IPS-NIHi7 (cell line): ENCODE measurements around the gene CUX1.
"Not testable (repeated sequence)": the region's sequence is repeated elsewhere in the genome, so short reads cannot be mapped to it uniquely, and the experiment has no call there.

Experiments
- DNase-seq: peaks from one replicate; pipeline ENCODE4 v3.0.0; 2012; ENCODE audit warnings: mixed read lengths; ENCODE audit errors: extremely low spot score

Gene CUX1

DNA sequence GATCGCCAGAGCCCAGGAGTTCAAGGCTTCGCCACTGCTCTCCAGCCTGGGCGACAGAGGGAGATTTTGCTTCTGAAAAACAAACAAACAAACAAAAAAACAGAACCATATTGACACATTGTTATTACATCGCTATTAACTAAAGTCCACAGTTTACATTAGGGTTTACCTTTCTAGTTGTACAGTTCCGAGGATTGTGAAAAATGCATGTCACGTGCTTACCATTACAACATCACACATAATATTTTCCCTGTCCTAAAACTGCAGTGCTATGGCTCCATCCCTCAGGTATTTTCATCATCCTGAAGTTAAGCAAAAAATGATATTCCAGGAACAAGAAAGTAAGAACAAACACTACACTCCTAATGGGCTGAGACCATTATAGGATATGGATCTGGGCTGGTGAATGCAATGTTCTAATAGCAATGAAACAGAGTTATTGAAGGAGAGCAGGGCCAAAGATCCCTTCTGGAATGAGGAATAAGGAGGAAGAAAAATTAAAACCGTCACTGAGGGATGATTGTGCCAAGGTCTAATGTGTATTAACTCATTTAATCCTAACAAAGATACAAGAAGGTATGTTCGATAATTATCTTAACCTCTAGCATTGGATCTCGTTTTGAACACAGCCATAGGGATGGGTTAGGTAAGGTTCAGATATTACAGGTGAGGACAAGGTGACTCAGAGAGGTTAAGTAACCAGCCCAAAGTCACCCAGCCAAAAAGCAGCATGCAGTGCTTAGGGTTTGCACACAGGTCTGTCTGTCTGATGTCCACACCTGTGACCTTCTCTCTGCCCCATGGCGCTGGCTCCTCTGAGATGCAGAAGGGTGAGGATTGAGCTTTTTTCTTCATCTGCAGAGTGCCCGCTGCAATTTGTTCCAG lies 14.0 kb upstream of the CUX1 start:
- no peak for DNase-seq

DNA sequence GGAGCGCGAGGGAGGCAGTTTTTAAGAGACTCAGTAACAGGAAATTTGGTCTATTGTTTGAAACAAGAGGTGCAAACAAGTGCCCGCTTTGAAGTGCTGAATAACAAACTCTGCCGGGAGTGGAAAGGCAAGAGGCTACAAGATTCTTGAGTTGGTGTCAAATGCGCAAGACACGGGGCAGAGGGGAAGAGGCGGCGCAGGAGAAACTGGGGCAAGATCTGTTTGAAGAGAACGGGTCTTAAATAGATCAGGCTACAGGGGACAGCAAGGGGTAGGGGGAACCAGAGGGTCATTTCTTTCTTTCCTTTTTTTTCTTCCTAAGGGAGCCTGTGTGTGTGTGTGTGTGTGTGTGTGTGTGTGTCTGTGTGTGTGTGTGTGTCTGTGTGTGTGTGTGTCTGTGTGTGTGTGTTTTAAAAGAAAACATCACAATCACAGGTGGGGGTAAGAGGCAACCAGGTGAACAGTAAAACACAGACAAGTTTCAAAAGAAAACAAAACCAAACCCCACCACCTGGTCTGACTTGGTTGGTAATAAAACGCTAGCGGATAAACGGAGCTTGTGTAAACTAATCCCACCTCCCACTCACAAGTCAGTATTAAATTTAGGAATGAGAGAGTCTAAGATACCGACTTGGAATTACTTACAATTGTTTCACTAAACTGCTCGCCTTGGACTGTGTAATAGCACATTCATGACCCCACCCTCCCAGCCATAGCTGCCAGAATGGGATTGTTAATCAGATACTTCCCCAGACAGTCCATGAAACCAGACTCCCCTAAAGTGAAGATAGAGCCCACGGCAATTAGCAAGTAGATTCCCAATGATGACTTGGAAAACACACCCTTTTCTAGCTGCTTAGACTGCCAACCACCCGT lies 13.1 kb upstream of the CUX1 start:
- DNase-seq = peak; percentile 66

DNA sequence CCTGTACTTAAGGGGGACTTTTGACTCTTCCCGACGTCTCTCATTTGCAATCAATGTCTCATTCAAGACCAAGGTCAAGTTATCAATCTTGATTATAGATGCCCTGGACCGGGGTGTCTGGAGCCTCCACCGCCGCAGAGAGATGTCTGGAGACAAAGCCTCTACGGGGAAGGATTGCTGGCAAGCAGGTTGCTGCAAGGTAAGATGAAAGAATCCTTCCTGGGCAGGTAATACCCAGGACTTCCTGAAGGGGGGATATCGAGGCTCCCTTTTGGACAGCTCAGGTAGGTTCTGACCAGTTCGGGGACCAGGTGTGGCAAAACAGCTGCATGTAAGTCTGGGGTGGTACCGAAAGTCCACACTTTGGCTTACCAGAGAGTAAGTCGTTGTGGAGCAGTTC lies 12.5 kb upstream of the CUX1 start:
- DNase-seq = peak; percentile 78

DNA sequence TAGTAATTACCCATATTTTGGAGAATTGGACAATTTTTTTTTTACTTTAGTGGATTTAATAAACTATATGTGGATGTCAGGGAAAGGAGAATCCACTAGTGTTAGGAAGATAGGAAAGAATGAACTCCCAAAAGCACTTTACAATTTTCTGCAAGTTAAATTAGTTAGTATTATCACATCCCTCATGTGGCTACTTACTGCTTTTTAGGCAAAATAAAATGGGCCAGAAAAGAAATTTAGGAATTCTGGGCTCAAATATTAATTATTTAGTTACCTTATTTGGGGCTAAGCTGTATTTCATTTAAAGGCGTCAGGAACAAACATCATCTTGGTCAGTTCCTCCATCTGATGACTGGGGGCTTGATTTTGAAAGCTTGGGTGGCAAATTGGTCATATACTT lies 4.8 kb upstream of the CUX1 start:
- DNase-seq = no peak

DNA sequence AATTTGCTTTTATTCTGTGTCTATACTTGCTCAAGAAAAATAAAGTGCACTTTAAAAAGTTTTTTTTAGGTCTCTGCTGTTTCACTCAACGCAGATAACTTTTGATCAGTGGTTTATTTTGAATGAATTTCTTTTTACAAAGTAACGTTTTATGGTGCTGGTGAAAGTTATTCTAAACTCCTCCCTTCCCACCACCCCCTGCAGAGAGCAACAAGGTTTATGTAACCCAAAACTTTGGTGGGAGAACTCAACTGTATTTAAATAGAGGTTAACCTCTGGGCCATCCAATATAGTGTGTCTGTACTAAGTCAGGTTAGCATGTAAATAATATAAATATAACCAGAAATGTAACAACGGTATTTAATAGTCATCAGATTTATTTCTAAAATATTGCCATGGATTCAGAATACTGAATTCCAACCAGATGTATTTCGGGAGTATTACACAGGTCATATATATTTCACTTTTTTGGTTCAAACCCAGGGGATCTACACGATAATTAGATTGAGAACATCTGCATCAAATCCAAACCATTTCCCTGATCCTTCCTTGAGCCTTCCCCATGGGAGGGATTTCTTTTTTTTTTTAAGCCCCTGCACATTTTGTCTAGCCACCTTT lies 3.9 kb upstream of the CUX1 start:
- DNase-seq = no peak

DNA sequence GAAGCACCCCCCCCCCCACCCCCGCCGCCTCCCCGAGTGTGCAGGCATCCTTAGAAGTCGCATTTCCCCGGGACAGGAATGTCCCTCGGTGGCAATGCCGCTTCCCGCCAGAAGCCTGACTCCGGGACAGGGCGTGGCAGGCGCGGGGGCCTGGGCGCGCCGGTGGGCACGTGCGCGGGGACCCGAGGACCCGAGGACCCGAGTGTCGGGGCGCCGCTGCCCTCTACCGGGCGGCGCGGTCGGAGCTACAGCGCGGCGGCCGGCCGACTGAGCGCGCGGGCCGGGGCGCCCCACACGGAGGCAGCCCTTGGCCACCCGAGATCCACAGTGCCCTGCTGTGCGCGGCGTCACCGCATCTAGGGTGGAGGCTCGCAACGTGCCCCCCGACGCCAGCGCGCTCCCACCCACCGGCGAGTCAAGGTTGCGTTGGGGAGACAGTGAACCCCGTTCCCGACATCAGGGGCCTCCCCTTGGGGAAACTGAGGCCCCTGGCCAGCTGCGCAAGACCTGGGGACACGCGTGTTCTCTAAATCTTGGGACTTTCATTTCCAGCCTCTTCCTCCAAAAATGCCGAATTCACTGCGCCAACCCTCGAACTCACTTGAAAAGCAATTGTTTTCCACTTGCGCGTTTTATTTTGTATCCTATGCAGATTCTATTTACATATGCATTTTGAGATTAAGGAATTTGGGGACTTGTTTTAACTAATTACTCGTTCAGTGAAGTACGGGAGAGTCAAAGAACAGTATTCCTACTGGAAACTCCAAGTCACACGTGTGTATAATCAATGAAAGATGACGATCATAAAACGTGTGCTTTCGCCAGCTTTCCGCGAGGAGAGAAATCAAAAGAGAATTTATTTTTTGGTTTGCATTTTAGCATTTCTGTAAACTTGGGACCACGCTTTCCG lies 3.1 kb upstream of the CUX1 start:
- peak; percentile 70 for DNase-seq

DNA sequence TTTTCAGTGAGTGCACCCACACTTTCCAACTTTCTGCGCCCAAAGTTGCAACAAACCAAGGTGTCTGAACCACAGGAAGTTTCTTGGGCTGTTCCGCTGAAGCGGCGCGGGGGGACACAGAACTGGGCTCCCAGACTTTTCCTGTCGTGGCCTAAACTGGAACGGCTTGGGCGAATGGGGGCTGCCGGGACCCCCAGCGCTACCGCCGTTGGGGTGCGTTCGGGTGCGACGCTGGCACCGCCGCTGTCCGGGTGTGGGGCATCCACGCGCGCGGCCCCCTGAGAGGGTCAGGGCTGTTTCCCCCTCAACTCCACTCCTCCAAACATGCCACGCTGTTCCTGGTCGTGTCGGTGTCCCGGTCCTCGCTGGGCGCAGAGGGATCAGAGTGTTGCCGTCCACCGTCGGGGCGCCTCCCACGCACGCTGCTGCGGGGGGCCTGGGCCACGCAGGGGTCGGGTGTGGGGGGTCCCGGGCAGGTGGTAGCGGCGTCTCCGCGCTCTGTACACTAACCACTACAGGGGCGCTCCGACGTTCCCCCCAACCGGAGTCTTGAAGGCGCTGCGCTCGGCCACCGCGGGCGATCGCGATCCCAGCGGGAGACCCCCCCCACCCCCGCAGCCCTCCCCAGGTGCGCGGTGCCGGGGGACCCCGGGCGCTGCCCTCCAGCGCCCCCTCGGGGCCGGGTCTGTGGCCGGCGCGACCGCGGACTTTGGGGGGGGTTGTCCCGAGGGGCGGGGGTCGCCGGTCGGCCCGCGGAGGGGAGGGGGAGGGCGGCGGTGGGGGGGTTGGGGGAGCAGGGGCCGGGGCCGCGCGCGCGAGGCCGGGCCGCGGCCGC lies 2.2 kb upstream of the CUX1 start:
- DNase-seq = peak; percentile 77

DNA sequence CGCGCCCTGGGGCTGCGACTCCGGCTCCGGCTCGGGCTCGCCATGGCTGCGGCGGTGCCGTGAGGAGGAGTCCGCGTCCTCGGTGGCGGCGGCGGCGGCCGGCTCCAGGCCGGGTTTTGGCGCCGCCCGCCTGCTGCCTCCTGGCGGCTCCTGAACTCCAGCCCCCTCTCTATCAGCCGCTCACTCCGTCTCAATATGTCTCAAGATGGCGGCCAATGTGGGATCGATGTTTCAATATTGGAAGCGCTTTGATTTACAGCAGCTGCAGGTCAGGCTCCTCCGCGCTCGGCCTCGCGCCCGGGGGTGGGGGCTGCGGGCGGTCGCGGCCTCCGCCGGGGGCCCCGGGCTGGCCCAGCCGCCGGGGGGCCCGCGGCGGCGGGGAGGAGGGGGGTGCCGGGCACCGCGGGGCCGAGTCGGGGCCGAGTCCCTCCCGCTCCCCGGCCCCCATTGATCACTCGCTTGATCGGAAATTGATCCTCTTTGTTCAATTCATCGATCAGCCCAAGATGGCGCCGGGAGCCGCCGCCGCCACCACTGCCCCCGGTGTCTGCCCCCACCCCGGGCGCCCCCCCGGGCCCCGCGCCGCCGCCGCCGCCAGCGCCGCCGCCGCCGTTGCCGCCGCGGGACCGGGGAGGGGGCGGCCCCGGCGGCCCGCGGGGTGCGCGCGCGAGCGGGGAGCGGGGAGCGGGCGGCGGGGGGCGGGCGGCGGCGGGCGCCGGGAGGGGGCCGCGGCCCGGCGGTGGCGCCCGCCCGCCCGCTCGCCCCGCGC lies 1.4 kb upstream of the CUX1 start:
- peak; percentile 80 for DNase-seq

DNA sequence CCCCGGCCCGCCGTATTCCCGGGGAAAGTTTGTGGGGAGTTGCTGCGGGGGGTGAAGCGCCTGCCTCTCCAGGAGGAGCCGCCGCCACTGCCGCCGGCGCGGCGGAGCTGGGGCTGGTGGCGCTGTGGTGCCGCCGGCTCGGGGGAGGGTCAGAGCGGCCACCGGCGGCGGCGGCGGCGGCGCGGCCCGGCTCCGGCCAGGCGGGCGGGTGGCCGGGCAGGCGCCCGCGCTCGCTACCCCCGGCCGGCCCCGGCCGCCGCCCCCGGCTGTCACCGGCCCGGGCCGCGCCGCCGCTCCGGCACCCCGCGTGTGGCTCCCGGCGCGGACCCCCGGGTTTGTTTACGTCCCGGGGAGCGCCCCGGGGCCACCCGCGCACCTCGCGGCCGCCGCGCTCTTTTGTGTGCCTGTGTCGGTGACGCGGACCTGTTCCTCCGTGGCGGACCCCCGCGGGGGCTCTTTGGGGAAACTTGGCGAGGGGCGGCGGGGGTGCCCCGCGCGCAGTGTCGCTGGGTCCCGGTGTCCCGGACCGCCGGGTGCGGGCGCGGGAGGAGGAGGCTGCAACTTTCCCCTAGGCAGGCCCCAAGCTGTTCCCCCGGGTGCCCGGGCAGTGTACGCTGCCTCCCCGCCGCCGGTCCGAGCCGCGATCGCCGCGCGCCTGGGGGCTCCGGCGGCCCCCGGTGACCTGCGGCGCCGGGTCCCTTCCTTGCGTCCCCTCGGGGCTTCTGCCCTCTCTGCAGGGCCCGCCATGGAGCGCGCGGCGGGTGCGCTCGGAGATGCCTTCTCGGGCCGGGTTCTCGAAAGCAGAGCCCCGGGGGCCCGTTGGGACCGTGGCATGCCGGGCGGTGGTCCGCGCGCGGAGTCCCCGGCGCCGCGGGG lies 593 bp upstream of the CUX1 start:
- no peak for DNase-seq

DNA sequence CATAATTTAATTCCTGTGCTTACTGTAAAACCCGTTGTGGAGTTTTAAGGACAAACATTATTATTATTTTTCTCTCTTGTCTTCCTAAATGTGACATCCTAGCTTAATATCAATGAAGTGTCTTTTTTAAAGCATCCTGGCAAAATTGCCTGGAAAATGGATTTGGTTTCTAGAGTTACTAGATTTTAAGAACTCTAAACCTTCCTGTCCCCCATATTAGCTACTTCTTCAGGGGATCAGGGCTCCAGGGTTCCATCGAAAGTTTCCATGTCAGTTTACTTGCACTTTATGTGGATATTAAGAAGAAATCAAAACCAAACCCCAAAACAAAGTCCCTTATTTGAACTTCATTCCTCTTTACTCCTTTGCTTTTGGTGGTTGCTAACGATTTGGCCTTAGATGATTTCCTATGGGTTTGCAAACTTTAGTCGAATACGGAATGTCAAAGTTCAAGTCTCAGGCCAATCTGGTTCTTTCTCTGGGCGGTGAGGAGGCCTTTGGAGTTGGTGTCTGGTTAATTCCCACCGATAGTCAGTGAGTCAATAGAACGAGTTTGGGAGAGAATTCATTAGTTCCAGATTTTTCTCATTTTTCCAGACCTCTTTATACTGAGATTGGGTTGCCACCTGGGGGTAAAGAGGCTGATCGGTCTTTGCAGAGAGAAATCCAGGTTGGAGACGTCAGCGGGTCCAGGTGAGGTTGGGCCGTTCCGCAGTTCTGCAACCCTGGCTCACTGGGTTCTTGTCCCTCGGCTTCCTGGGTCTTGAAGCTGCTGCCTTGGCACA lies 1.1 kb downstream of the CUX1 start:
- no peak for DNase-seq

DNA sequence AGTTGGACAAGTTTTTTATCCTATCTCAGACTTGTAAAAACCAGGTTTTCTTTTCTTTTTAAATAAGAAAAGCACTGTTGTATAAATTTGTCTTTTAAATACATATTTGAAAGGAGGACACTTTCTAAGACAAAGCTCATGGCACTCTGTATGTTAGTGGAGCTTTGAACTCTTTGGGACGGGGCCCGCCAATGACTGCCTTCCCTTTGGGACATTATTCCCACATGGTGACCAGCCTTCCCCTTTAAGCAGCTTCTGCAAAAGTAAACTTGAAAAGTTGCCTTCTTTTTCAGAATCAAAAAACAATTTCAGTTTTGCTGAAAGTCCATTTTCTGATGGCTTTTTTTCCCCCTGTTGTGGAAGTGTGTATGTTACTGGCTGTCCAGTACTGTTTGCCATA lies 1.8 kb downstream of the CUX1 start:
- no peak for DNase-seq

DNA sequence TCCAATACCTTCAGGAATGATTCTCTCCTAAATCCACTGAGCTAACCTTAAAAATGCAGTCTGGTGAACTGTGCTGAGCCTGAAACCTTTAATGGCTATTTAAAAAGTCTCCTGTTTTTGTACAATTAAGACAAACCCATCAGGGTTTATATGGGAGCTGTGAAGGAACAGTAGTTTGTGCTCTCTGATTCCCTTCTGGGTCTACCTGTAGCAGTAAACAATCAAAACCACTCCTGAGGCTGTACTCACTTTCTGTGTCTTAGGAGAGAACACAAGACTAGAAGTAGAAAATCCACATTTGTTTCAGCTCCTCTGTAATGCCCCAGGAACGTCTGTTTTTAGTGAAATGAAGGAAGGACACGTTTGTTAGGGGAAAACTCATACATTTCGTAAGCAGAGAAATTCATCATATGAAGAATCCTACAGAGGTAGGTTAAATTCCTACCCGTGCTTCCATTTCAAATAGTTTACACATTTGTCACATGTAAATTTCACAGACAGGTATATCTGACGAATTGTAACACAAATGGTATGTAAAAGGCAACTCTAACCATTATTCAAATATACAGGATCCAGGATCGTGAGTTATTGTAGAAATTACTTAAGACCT lies 2.6 kb downstream of the CUX1 start:
- DNase-seq = no peak

DNA sequence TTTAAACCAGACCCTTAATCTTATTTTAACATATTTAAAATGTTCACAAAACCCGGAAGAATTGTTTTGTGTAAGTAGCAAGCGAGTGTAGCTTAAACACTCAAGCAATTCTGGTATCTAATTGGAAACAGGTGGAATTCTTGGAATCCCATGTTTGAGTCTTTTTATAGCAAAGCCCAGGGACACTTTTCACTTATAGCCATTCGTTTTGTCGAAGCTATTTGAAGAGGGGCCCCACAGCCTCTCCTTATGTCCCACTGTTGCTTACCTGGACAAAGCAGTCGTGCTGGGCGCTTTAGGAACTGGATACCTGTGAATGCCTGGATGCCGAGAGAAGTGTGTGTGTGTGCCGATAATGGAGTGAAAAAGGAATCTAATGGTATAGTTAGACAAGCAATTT lies 3.3 kb downstream of the CUX1 start:
- no peak for DNase-seq

DNA sequence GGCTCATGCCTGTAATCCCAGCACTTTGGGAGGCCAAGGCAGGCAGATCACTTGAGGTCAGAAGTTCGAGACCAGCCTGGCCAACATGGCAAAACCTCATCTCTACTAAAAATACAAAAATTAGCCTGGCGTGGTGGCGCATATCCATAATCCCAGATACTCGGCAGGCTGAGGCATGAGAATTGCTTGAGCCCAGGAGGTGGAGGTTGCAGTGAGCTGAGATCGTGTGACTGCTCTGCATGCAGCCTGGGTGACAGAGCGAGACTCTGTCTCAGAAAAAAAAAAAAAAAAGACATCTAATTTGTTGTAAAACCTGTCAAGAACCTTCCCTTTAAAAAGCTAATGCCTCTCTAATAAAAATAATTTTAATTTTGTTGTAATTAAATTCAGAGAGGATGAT lies 5.2 kb downstream of the CUX1 start:
- not testable (repeated sequence) for DNase-seq

DNA sequence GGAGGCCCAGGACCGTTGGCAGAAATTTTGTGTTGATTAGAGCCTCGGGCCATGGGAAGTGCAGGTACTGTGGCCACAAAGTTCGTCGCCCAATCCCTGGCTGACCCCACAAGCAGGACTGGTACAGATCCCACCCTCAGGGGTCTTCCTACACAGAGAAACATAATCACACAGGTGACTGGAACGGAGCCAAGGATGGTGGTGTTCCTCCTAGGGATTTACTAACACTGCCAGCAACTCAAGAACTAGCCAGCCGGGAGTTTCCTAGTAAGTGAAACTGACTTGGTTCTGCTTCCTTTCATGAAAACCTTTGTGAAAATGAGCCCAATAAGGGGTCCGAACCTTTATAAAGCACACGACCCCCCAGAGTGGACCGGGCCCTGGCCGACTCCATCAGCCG lies 5.7 kb downstream of the CUX1 start:
- DNase-seq = no peak

DNA sequence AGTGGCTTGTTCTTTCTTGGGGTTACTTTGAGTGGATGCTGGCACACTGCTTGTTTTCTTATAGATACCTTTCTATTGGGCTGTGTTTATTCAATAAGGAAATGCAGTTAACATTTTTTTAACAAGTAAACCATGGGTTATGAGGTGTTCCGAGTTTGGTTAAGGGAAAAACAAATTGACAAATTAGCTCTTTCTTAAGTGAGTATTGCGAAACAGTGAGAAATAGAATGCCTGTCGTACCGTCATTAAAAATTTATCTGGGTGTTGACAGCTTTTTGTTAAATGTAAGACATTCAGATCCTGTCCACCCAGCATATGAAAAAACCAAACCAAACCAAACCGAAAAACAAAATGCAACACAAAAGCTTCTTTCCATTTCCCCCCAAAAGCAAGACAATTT lies 6.2 kb downstream of the CUX1 start:
- no peak for DNase-seq

DNA sequence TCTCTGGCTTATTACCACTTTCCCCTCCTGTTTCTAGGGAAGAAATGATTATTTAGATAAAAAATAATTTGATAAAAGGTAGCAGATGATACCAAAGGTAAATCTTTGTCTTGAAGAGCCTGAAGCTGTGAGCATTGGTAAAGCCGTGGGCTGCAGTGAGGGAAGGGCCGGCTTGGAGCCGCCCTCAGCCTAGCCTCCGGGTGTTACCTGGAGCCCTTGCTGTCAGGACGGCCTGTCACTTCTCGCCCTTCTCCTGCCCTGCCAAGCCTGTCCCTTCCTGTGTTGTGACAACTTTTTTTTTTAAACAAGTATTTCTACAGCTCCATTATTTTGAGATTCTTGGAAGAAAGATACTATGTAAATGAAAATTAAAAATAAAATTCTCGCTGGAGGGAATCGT lies 7.0 kb downstream of the CUX1 start:
- DNase-seq = no peak
